ENCODE results near the gene MRE11.

DNA sequence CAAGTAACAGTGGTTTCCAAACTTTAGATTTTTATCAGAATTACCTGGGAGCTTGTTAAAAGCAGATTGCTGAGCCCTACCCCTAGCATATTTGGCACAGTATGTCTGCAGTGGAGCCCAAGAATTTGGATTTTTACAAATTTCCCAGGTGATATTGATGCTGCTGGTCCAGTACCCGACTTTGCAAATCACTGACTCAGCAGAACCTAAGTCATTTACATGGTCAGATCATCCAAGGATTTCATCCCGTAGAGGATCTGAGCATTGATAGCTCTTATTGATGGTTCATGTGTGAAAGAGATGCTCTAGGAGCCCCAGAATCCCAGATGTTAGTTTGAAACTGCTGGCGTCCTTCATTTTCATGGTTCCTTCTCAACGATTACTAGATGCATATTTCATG lies 24.7 kb upstream of the MRE11 start:
- TF ChIP-seq, protein P1, sequence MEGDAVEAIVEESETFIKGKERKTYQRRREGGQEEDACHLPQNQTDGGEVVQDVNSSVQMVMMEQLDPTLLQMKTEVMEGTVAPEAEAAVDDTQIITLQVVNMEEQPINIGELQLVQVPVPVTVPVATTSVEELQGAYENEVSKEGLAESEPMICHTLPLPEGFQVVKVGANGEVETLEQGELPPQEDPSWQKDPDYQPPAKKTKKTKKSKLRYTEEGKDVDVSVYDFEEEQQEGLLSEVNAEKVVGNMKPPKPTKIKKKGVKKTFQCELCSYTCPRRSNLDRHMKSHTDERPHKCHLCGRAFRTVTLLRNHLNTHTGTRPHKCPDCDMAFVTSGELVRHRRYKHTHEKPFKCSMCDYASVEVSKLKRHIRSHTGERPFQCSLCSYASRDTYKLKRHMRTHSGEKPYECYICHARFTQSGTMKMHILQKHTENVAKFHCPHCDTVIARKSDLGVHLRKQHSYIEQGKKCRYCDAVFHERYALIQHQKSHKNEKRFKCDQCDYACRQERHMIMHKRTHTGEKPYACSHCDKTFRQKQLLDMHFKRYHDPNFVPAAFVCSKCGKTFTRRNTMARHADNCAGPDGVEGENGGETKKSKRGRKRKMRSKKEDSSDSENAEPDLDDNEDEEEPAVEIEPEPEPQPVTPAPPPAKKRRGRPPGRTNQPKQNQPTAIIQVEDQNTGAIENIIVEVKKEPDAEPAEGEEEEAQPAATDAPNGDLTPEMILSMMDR (IDR thresholded peaks at IDR 0.05), result no peak
- no peak for TF ChIP-seq POLR2A (IDR thresholded peaks at IDR 0.05)
